HG03558 (cell line): Measurements from ENCODE around the gene LCOR.
"Not testable (repeated sequence)": the region's sequence is repeated elsewhere in the genome, so short reads cannot be mapped to it uniquely, and the experiment has no call there.

Experiments used
- ATAC-seq: cut with Tn5 transposase; IDR thresholded peaks from one replicate; pipeline ENCODE4 v1.9.1; 2021; ENCODE audit warnings: moderate number of reproducible peaks; ENCODE audit not compliant: unreplicated experiment; ENCODE audit errors: extremely low read depth

The LCOR gene

DNA sequence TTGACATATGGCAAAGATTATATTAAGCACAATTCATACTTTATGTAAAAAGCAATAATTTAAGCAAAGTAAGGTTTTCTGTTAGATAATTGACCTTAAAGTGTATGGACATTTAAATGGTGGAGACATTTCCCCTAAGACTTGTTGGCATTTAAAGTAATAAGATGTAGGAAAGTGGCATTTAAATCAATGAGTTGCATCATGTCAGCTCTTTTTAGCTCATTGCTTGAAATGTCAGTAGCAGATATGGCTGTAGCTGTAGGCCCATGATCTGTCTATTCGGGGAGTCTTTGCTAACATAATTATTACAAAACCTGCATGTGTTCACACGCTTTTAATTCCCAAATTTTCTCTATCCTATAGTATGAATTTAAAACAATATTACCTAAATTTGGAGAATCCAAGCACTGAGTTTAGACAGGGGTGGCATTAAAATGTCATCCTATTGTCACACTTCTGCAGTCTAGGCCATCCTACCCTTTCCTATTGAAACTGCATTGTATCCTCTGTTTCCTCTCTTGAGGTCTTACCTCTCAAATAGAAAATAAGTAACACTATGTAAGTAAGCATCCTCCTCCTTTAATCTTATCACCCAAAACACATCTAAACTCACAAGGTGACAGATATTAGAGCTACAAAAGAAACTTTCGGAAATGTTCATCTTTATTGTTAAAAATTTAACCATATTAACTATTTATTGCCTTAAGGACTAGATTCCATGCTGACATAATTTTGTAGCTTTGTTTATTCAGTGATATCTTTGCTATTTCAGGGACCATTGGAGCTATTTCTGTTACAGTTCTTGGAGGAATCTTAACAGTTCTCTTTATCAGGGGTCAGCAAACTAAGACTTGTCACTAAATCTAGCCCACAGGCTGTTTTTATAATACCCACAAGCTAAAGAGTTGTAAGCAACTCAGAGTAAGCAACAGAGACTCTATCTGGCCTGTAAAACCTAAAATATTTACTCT lies 91.2 kb downstream of the LCOR start:
- no peak for ATAC-seq

DNA sequence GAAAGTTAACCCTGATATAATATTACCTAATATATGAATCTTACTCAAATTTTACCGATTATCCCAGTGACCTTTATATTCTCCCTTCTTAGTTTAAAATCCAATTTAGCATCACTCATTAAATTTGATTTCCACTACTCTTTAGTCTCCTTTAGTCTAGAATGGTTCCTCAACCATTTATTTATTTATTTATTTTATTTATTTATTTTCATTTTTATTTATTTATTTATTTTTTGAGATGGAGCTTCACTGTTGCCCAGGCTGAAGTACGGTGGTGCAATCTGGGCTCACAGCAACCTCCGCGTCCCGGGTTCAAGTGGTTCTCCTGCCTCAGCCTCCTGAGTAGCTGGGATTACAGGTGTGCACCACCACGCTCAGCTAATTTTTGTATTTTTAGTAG lies 92.8 kb downstream of the LCOR start:
- no peak for ATAC-seq

DNA sequence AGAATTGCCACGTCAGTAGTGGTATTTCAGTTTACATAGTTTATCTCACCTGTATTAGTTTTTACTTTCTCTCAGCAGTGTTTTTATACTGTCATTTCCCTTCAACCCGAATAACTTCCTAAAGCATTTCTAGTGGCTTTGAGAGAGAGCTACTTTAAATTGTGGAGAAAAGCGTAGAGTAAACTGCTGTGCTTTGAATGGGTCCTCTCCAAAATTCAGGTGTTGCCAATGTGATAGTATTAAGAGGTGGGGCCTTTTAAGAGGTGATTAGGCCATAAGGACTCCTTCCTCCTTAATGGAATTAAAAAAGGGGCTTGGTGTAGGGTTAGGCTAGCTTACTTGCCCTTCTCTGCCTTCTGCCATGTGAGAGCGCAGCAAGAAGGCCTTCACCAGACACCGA lies 98.4 kb downstream of the LCOR start:
- no peak for ATAC-seq

DNA sequence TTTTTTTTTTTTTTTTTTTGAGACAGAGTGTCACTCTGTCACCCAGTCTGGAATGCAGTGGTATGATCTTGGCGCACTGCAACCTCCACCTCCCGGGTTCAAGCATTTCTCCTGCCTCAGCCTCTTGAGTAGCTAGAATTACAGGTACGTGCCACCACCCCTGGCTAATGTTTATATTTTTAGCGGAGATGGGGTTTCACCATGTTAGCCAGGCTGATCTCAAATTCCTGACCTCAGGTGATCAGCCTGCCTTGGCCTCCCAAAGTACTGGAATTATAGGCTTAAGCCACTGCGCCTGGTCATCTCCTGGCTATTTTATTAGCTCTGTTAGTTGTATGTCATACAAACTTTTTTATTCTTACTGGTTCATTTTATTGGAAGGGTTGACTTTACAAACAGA lies 103.0 kb downstream of the LCOR start:
- no peak for ATAC-seq

DNA sequence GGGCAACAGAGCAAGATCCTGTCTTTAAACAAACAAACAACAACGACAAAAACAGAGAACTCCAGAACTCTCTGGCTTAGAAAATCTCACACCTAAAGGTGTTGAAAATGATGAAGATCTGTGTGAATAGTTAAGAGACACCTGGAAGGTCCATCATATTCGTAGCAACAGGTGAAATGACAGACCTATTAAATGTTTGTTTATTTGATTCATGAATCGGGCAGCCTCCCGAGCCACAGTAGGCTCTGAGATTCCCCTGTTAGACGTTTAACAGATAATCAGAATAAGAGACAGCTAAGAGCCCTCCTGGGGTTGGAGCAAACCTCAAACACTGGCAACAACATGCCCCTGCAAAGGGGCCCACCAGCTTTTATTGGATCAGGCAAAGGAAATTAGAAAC lies 103.7 kb downstream of the LCOR start:
- ATAC-seq = no peak

DNA sequence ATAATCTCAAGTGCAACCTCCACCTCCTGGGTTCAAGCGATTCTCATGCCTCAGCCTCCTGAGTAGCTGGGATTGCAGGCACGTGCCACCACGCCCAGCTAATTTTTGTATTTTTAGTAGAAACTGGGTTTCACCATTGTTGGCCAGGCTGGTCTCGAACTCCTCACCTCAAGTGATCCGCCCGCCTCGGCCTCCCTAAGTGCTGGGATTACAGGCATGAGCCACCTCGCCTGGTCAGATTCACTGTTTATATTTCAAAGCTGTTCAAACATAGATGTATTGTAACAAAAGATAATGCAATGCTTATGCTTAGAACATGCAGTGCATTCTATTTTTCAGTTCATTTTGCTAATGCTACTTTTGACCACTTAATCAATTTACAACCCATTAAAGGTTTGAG lies 111.1 kb downstream of the LCOR start:
- ATAC-seq = not testable (repeated sequence)

DNA sequence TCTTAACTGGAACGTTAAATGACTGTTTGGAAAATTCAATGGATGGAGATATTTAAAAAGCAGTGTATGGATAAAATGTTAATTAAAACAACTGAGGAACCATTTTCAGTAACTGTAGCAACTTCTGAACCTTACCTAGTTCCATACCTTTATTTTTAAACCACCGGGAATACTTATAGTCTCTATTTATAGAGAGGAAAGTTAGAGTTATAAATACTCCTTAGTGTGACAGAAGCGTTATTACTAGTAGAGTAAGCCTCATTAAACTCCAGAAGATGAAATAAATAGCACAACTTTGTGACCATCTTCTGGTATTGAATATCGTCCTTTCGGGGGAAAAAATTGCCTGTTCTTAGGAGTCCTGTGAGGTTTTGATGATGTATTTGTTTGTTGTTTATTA lies 114.9 kb downstream of the LCOR start:
- no peak for ATAC-seq

DNA sequence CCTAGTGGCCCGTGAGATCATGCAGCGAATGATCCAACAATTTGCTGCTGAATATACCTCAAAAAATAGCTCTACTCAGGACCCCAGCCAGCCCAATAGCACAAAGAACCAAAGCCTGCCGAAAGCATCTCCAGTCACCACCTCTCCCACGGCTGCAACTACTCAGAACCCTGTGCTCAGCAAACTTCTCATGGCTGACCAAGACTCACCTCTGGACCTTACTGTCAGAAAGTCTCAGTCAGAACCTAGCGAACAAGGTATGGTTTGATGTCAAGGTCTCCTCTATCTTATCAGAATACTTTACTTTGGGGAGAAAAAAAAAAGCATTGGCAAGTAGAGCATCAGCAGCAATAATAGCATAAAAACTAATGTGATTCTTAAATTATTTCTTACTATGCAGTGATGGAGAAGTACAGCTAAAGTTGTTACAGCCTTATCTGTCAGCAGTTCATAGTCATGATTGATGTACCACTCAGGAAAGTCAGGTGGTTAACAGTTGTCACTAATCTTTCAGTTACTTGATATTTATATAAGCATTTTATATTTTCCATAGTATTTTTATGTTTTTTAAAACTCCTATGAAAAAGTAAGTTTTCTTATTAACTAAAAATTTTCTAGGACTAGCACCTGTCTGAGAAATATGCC lies 117.1 kb downstream of the LCOR start:
- ATAC-seq = no peak

DNA sequence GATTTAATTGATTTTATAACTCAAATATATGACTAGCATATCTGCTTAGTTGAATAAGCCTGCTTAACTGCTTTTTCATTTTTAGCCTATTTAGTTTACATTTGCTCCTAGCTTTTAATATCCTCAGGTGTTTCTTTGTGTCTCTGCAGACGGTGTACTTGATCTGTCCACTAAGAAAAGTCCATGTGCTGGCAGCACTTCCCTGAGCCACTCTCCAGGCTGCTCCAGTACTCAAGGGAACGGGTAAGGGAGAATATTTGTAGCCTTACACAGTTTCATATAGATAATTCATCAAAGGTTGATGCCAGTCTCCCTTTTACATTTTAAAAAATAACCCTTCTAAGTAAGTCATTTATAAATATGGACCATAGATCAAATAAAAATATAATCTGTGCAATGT lies 119.9 kb downstream of the LCOR start:
- no peak for ATAC-seq

DNA sequence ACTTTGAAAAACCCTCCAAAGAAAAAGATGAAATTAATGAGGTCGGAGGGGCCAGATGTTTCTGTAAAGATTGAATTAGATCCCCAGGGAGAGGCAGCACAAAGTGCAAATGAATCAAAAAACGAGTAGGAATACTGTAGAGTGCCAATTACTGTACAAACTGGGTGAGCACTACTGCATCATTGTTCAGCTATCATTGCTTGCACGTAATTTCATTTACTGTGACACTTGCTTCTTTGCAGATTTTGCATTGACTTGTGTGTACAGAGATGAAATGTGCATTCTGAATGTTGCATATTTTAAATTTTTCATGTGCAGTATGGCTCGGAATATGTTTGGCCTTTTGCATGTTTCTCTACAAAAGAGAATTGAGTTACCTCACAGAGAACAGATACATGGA lies 123.7 kb downstream of the LCOR start:
- no peak for ATAC-seq

DNA sequence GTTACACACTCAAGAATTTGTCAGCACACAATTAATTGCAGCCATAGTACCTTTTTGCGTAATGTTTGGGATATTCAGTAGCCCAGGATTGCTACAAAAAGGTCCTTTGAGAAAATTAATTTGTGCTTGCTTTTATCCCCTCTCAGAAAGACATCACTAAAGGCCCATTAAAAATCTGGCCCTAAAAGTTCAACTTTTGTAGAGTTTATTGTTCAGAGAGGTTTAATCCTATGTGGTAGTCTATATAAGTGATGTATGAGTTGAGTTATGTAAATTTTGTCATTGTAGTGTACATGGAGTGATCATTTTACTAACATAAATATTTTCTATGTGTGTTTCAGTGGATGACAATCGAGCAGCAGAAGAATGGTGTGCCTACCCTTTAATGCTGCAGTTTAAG lies 126.0 kb downstream of the LCOR start:
- no peak for ATAC-seq

DNA sequence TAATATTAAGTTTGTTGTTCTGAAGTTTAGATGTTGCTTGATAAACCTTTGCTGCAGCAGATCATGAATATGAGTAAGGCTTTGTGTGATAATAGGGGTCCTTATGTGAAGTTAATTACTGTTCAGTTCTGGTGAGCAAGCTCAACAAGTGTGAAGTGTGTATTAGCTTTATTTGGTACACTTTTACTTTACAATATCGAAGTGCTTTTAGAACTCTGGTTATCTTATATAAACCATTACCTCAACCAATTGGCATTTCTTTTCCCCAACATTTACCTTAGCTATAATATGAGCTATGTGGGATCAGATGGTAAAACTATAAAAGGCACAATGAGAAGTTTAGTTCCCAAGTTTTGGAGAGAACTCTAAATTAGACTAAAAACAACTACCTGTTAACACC lies 127.6 kb downstream of the LCOR start:
- ATAC-seq = no peak

DNA sequence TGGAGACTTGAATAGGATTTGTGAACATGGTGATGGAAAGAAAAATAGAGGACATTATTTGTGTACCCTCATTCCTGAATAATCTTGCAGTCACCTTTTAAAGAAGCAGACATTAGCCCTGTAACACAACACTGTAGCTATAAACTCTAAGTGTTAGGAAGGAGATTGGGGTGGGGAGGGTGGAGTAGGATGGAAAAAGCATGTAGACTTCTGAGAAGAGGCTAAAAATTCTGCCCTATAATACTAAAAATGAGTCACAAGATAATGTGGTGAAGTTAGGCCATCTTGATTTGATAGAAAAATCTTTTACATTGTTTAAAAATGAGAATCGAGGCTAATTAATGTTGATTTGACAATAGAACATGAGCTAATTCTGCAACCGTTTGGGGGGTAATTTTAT lies 128.8 kb downstream of the LCOR start:
- no peak for ATAC-seq

DNA sequence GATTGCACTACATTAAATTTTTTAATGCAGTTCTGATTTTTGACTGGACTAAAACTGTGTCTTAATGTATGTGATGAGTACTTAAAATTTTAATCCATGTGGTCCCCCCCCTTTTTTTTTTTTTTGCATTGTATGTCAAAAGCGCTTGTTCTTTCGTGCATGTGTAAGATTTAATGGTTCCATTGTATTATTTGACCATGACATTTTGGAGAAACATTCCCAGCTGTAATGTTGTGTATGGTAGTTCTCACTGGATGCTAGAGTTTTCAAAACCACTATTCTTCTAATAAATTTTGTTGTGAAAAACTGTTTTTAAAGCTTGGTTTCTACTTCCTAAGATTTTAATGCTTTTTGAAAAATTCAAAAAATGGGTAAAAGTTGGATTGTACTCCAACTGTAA lies 132.0 kb downstream of the LCOR start:
- ATAC-seq = no peak

DNA sequence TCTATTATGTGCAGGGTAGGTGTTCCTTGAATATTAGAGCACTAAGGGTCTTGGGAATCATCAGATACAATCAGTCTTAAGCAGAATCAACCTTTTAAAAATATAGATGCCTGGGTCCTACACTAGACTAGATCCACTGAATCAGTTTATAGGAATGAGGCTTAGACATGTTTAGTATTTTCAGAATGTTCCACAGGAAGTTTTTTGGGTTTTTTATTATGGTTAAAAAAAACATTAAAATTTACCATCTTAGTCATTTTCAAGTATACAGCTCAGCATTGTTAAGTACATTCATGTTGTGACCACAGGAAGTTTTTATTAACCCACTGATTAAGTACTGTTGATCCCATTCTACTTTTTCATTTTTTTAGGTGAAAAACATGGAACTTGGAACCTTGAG lies 135.7 kb downstream of the LCOR start:
- no peak for ATAC-seq

DNA sequence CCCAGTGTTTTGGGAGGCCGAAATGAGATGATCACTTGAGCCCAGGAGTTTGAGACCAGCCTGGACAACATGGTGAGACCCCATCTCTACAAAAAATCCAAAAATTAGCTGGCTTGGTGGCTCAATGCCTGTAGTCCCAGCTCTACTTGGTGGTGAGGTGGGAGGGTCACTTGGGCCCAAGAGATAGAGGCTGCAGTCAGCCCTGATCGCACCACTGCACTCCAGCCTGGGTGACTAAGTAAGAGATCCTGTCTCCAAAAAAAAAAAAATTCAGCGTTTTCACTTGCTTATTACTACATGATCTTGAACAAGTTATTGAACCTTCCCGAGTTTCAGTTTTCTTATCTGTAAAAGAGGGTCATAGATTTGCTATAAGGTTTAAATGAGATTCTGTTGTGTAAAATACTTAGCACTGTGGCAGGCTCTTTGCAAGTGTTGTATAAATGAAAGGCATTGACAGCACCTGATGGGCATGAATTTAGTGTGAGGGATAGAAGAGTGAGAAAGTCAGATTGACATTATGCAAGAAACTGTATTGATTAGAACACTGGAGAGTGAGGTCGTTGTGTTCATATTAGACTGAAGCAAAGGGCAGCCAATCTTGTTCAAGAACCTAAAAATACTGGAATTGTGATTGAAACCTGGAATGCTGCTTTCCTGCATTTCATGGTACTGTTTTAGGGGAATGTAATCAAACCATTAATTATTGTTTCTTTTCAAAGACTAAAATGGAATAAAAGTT lies 136.8 kb downstream of the LCOR start:
- ATAC-seq = no peak

DNA sequence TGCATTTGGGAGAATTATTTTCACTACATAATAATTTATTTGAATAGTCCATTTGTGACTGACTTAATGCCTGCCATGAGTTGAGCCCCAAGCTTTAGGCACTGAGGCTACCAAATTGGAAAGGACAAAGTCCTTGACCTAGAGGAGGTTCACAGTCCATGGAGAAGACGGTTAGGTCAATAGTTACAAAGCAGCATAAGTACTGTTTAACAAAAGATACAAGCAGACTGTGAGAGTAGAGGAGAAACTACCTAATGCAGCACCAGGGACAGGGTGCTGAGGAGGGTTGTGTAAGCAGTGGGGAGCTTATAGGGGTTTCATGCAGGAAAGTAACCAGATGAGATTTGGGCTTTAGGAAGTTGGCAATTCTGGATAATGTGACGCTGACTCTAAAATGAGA lies 139.2 kb downstream of the LCOR start:
- ATAC-seq = no peak

DNA sequence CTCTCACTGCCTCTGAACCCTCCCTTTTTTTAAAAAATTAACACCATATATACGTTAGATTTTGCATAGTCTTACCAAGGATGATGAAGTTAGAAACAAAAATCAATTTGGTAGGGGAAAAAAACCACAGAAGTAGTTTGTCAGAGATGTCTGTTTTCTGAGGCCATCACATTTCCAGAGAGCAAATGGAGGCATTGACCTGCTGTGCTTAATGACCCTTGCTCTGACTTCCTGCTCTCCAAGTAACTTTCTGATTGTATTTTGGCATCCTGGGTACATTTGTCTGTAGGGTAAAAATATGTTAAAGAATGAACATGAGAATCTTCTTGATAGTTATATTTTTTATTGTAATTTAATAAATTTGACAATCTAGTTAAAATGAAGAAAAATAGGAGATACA lies 140.2 kb downstream of the LCOR start:
- ATAC-seq = no peak

DNA sequence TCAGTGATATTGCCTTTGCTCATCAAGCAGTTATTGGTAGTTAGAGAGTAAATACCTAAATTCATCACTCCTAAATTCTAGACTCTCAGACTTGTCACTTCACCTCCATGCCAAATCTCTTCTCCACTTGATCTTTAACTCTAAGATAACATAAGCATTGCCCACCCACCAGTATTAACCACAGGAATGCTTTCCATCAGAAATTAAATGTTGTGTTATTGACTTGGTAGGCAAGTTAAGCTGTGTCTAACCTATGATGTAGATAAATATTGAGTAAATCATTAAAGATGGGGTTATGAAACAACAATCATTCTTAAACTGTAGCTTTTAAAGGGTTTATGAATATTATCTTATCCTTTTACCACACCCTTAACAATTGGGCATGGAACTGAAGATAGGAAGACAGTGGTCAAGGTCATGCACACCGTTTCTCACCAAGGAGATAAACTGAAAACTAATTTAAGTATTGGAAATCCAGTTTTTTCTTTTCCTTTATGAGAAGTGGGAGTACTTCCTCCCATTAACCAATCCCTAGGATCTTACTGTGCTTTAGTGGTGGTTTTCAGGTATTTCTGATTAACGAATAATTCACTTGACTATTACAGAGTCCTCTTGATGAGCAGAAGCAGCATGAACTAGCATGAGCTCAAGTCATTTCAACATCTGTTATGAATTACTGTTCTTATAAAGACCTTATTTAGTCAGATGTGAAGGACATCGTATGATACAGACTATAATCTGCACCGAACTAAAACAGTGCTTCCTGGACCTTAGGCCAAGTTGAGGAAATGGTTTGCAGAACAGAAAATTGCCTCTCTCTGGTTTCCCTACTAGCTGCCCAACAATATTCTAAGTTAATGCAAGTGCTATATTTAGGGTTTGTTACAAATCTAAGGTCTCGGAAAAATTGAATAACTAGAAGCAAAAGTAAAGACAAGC lies 142.0 kb downstream of the LCOR start:
- no peak for ATAC-seq

DNA sequence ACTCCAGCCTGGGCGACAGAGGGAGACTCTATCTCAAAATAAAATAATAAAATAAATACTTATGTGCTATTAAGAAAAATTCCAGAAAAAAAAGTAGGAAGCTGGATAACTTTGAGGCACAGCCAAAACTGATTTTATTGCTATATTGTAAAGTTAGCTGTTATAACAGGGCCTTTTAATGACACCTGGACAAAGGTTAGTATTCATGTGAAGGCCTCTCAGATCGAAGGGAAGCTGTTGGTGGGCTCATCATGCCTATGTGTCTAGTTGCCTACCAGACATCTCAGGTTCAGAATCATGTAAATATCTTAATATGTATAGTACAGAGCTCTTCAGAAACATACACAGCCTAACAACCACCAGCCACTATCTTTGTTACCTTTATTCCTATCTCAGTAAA lies 143.0 kb downstream of the LCOR start:
- no peak for ATAC-seq
